ENCODE data around the gene PMS2. TPM values are rescaled to one million over a fixed set of nuclear protein-coding genes. Genes with fewer than 3 reads are reported as not detected.
"Not testable (repeated sequence)": the region's sequence is repeated elsewhere in the genome, so short reads cannot be mapped to it uniquely, and the experiment has no call there.

PMS2 gene, protein sequence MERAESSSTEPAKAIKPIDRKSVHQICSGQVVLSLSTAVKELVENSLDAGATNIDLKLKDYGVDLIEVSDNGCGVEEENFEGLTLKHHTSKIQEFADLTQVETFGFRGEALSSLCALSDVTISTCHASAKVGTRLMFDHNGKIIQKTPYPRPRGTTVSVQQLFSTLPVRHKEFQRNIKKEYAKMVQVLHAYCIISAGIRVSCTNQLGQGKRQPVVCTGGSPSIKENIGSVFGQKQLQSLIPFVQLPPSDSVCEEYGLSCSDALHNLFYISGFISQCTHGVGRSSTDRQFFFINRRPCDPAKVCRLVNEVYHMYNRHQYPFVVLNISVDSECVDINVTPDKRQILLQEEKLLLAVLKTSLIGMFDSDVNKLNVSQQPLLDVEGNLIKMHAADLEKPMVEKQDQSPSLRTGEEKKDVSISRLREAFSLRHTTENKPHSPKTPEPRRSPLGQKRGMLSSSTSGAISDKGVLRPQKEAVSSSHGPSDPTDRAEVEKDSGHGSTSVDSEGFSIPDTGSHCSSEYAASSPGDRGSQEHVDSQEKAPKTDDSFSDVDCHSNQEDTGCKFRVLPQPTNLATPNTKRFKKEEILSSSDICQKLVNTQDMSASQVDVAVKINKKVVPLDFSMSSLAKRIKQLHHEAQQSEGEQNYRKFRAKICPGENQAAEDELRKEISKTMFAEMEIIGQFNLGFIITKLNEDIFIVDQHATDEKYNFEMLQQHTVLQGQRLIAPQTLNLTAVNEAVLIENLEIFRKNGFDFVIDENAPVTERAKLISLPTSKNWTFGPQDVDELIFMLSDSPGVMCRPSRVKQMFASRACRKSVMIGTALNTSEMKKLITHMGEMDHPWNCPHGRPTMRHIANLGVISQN
- 21.2 and 21.5 TPM in 2 replicates for total RNA-seq

- Mint-ChIP-seq H3K9me3 (no peaks in the 10 kb centered on the region), H3K27me3 (ENCODE audit: low read depth) (no peaks in the 10 kb centered on the region), H3K36me3 (ENCODE audit: low read depth) (peaks cover 36% of the 10 kb centered on the region), H3K4me1 (ENCODE audit: low read depth) (peaks cover 28% of the 10 kb centered on the region), H3K27ac (peak within 1 kb of the TSS; percentile 91), H3K4me3 (ENCODE audit: low read depth) (peak within 1 kb of the TSS; percentile 87)
- DNase-seq (ENCODE audit: low spot score) = peak; percentile 97
- intact Hi-C loops (cut with micrococcal nuclease) = loop anchor here (5.0 to 10.0 kb wide), 2 partner anchors 313 to 426 kb away; no protein-coding TSS in a partner anchor
Measured at GRCh38 chr7:6008668-6009611, at the start of gene PMS2, which contains the start of gene AIMP2. TSS of gene PMS2 (minus strand) at chr7:6009049. CDS start at chr7:6009019, 30 bp downstream. TSS of gene AIMP2 (plus strand) at chr7:6009272. CDS start at chr7:6009364, 92 bp downstream.

- Mint-ChIP-seq H3K4me3 (ENCODE audit: low read depth) (peak overlapping the region; percentile 95), H3K27ac (peak overlapping the region; percentile 95), H3K4me1 (ENCODE audit: low read depth) (peaks cover 17% of the 10 kb centered on the region), H3K9me3 (no peaks in the 10 kb centered on the region), H3K36me3 (ENCODE audit: low read depth) (peaks cover 16% of the 10 kb centered on the region), H3K27me3 (ENCODE audit: low read depth) (no peaks in the 10 kb centered on the region)
- no peak for DNase-seq (ENCODE audit: low spot score)
- intact Hi-C loops (cut with micrococcal nuclease) = no loop called here
Measured at GRCh38 chr7:6057316-6058129, 48.7 kb upstream of the PMS2 start.

- Mint-ChIP-seq H3K36me3 (ENCODE audit: low read depth) (peaks cover 21% of the 10 kb centered on the region), H3K4me3 (ENCODE audit: low read depth) (no peak overlapping the region), H3K9me3 (no peaks in the 10 kb centered on the region)
Measured at GRCh38 chr7:6056616-6057015, 47.8 kb upstream of the PMS2 start.

GRCh38 chr7:6051185-6051584 is 42.3 kb upstream of the PMS2 start:
- H3K27ac Mint-ChIP-seq; H3K9me3 Mint-ChIP-seq; H3K27me3 Mint-ChIP-seq (ENCODE audit: low read depth); H3K4me1 Mint-ChIP-seq (ENCODE audit: low read depth); DNase-seq (ENCODE audit: low spot score); intact Hi-C loops (cut with micrococcal nuclease); H3K4me3 Mint-ChIP-seq (ENCODE audit: low read depth): not testable (repeated sequence)
- peaks cover 37% of the 10 kb centered on the region for H3K36me3 Mint-ChIP-seq (ENCODE audit: low read depth)

More at GRCh38 chr7:6056616-6057015, 47.8 kb upstream of the PMS2 start:
- Mint-ChIP-seq H3K27ac (no peak overlapping the region), H3K4me1 (ENCODE audit: low read depth) (peaks cover 17% of the 10 kb centered on the region), H3K27me3 (ENCODE audit: low read depth) (no peaks in the 10 kb centered on the region)
- intact Hi-C loops (cut with micrococcal nuclease) = no loop called here
- DNase-seq (ENCODE audit: low spot score) = no peak

- no peaks in the 10 kb centered on the region for H3K27me3 Mint-ChIP-seq (ENCODE audit: low read depth)
- H3K36me3 Mint-ChIP-seq (ENCODE audit: low read depth) = peaks cover 39% of the 10 kb centered on the region
- H3K4me1 Mint-ChIP-seq (ENCODE audit: low read depth) = no peaks in the 10 kb centered on the region
Measured at GRCh38 chr7:6049780-6050179, 40.9 kb upstream of the PMS2 start.

GRCh38 chr7:6035686-6036085 is 26.8 kb upstream of the PMS2 start:
- Mint-ChIP-seq H3K27me3 (ENCODE audit: low read depth) (no peaks in the 10 kb centered on the region), H3K4me1 (ENCODE audit: low read depth) (peaks cover 2% of the 10 kb centered on the region), H3K9me3 (no peaks in the 10 kb centered on the region), H3K36me3 (ENCODE audit: low read depth) (peaks cover 69% of the 10 kb centered on the region), H3K4me3 (ENCODE audit: low read depth) (no peak overlapping the region), H3K27ac (no peak overlapping the region)
- intact Hi-C loops (cut with micrococcal nuclease) = no loop called here
- no peak for DNase-seq (ENCODE audit: low spot score)

More at GRCh38 chr7:6049780-6050179, 40.9 kb upstream of the PMS2 start:
- Mint-ChIP-seq H3K4me3 (ENCODE audit: low read depth) (no peak overlapping the region), H3K27ac (no peak overlapping the region), H3K9me3 (no peaks in the 10 kb centered on the region)
- no peak for DNase-seq (ENCODE audit: low spot score)
- intact Hi-C loops (cut with micrococcal nuclease) = no loop called here

DNA sequence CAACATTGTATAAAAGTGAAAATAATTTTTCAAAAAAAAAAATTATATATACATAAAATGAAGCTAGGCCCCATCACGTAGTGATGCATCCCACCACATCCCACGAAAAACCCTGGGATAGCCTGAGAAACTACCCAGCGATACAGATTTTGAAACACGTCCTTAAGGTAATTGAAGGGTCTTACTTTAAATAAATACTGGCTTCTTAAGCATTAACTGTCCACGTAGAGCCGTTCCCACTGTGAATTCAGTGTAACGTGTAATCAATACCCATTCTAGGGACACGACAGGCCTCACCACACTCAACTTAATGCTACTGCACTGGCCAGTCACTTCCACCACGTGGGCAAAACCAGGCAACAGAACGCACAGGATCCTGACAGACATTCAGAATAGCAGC is 26.3 kb upstream of the PMS2 start:
- no peak overlapping the region for H3K27ac Mint-ChIP-seq
- no peaks in the 10 kb centered on the region for H3K27me3 Mint-ChIP-seq (ENCODE audit: low read depth)
- DNase-seq (ENCODE audit: low spot score) = no peak
- H3K9me3 Mint-ChIP-seq = no peaks in the 10 kb centered on the region
- intact Hi-C loops (cut with micrococcal nuclease) = no loop called here
- H3K36me3 Mint-ChIP-seq (ENCODE audit: low read depth) = peaks cover 66% of the 10 kb centered on the region
- H3K4me3 Mint-ChIP-seq (ENCODE audit: low read depth) = no peak overlapping the region
- H3K4me1 Mint-ChIP-seq (ENCODE audit: low read depth) = peaks cover 3% of the 10 kb centered on the region

GRCh38 chr7:6032641-6033040 is 23.8 kb upstream of the PMS2 start:
- intact Hi-C loops (cut with micrococcal nuclease) = no loop called here
- Mint-ChIP-seq H3K4me3 (ENCODE audit: low read depth) (no peak overlapping the region), H3K27me3 (ENCODE audit: low read depth) (no peaks in the 10 kb centered on the region), H3K27ac (no peak overlapping the region), H3K36me3 (ENCODE audit: low read depth) (peaks cover 77% of the 10 kb centered on the region), H3K9me3 (no peaks in the 10 kb centered on the region), H3K4me1 (ENCODE audit: low read depth) (peaks cover 3% of the 10 kb centered on the region)
- no peak for DNase-seq (ENCODE audit: low spot score)

- H3K4me1 Mint-ChIP-seq (ENCODE audit: low read depth) = peaks cover 3% of the 10 kb centered on the region
Measured at GRCh38 chr7:6032167-6032566, 23.3 kb upstream of the PMS2 start.

GRCh38 chr7:6031567-6031966 is 22.7 kb upstream of the PMS2 start:
- no peak for DNase-seq (ENCODE audit: low spot score)
- Mint-ChIP-seq H3K27me3 (ENCODE audit: low read depth) (no peaks in the 10 kb centered on the region), H3K9me3 (no peaks in the 10 kb centered on the region), H3K4me1 (ENCODE audit: low read depth) (peaks cover 9% of the 10 kb centered on the region), H3K36me3 (ENCODE audit: low read depth) (peaks cover 79% of the 10 kb centered on the region), H3K4me3 (ENCODE audit: low read depth) (no peak overlapping the region), H3K27ac (peak overlapping the region; percentile 1)
- intact Hi-C loops (cut with micrococcal nuclease) = no loop called here

More at GRCh38 chr7:6032167-6032566, 23.3 kb upstream of the PMS2 start:
- intact Hi-C loops (cut with micrococcal nuclease) = no loop called here
- Mint-ChIP-seq H3K9me3 (no peaks in the 10 kb centered on the region), H3K4me3 (ENCODE audit: low read depth) (no peak overlapping the region), H3K36me3 (ENCODE audit: low read depth) (peaks cover 79% of the 10 kb centered on the region), H3K27me3 (ENCODE audit: low read depth) (no peaks in the 10 kb centered on the region), H3K27ac (no peak overlapping the region)
- DNase-seq (ENCODE audit: low spot score) = no peak

DNA sequence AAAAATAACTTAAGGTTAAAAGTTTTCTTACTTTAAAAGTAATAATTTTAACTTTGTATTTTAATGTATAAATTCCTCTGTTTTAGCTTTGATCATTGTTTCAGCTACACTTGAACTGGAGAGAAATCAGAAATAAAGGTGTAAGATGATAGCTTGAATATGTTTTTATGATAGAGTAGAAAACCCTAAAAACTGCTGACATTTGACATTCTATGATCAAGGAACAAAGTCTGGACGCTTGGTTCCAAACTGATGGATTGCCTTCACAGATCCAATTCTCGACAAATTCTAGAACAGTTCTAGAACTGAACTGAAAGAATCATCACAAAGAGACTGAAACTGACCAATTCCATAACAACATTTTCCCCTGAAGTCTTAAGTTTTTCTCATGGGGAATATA is 22.1 kb upstream of the PMS2 start, which contains the start of gene ANKRD61:
Gene ANKRD61, plus strand, starts transcription at position 389 of the 400 bp plus-strand sequence. Its CDS starts 0 bp downstream, at position 389.
- peak within 1 kb of the TSS; percentile 1 for H3K27ac Mint-ChIP-seq
- DNase-seq (ENCODE audit: low spot score) = no peak
- no peaks in the 10 kb centered on the region for H3K9me3 Mint-ChIP-seq
- intact Hi-C loops (cut with micrococcal nuclease) = no loop called here
- no peak within 1 kb of the TSS for H3K4me3 Mint-ChIP-seq (ENCODE audit: low read depth)
- peaks cover 14% of the 10 kb centered on the region for H3K4me1 Mint-ChIP-seq (ENCODE audit: low read depth)
- peaks cover 79% of the 10 kb centered on the region for H3K36me3 Mint-ChIP-seq (ENCODE audit: low read depth)
- H3K27me3 Mint-ChIP-seq (ENCODE audit: low read depth) = no peaks in the 10 kb centered on the region
